Hypothalamus (tissue), 51 donors: ENCODE data around the gene SLC19A3.
"Not testable (repeated sequence)": the region's sequence is repeated elsewhere in the genome, so short reads cannot be mapped to it uniquely, and the experiment has no call there.

Experiments used
- DNase-seq, 51 donors: peaks; one replicate each; lab custom pipeline; 2025; lab: John Stamatoyannopoulos, UW

The SLC19A3 gene

GRCh38 chr2:227706859-227707258 is 11.0 kb downstream of the SLC19A3 start:
- DNase-seq = no peak

GRCh38 chr2:227703961-227704360 is 13.9 kb downstream of the SLC19A3 start:
- DNase-seq = no peak

- DNase-seq = no peak
Measured at GRCh38 chr2:227703280-227703732, 14.5 kb downstream of the SLC19A3 start.

- no peak for DNase-seq
Measured at GRCh38 chr2:227701556-227701955, 16.3 kb downstream of the SLC19A3 start.

GRCh38 chr2:227696990-227697679 is 20.7 kb downstream of the SLC19A3 start:
- no peak for DNase-seq

- no peak for DNase-seq
Measured at GRCh38 chr2:227687189-227687588, 30.6 kb downstream of the SLC19A3 start.

GRCh38 chr2:227684258-227684657 is 33.6 kb downstream of the SLC19A3 start:
- no peak for DNase-seq

GRCh38 chr2:227677928-227678327 is 39.9 kb downstream of the SLC19A3 start:
- DNase-seq = no peak

- no peak for DNase-seq
Measured at GRCh38 chr2:227674485-227674884, 43.3 kb downstream of the SLC19A3 start.

- not testable (repeated sequence) for DNase-seq
Measured at GRCh38 chr2:227673620-227674019, 44.2 kb downstream of the SLC19A3 start.

GRCh38 chr2:227671170-227671905 is 46.5 kb downstream of the SLC19A3 start:
- DNase-seq = no peak

- not testable (repeated sequence) for DNase-seq
Measured at GRCh38 chr2:227666631-227667170, 51.1 kb downstream of the SLC19A3 start, which contains the start of gene SCYGR5. Gene SCYGR5, plus strand, starts transcription at chr2:227666804. Its CDS starts 0 bp downstream, at chr2:227666804.

GRCh38 chr2:227665189-227665940 is 52.5 kb downstream of the SLC19A3 start:
- DNase-seq = no peak

- no peak for DNase-seq
Measured at GRCh38 chr2:227661827-227662226, 56.0 kb downstream of the SLC19A3 start.

- no peak for DNase-seq
Measured at GRCh38 chr2:227661025-227661649, 56.7 kb downstream of the SLC19A3 start.

GRCh38 chr2:227657199-227657845 is 60.5 kb downstream of the SLC19A3 start:
- DNase-seq = no peak

GRCh38 chr2:227655454-227655853 is 62.4 kb downstream of the SLC19A3 start:
- DNase-seq = no peak

GRCh38 chr2:227654426-227654825 is 63.4 kb downstream of the SLC19A3 start:
- DNase-seq = no peak

- DNase-seq = no peak
Measured at GRCh38 chr2:227653419-227653818, 64.4 kb downstream of the SLC19A3 start.

- DNase-seq = no peak
Measured at GRCh38 chr2:227643990-227644551, 73.8 kb downstream of the SLC19A3 start.
